ENCODE data around the gene CFAP65.

The CFAP65 gene

DNA sequence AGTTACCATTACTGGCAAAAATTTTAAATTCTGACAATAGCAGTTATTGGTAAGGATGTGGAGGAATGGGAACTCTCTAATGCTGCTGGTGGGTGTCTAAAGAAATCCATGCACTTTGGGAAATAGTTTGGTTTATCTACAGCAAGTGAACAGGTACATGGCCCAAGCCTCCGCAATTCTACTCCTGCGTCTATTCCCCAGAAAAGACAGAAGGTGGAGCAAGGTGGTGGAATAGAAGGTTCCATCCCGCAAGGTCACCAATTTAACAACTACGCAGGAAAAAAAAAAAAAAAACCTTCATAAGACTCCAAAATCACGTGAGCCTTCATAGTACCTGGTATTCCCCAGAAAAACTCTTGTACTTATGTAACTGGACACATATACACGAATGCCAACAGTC lies 6.5 kb downstream of the CFAP65 start:
- no peak for DNase-seq (ENCODE audit: low read depth in 3 of 3, low spot score in 1 of 3)

DNA sequence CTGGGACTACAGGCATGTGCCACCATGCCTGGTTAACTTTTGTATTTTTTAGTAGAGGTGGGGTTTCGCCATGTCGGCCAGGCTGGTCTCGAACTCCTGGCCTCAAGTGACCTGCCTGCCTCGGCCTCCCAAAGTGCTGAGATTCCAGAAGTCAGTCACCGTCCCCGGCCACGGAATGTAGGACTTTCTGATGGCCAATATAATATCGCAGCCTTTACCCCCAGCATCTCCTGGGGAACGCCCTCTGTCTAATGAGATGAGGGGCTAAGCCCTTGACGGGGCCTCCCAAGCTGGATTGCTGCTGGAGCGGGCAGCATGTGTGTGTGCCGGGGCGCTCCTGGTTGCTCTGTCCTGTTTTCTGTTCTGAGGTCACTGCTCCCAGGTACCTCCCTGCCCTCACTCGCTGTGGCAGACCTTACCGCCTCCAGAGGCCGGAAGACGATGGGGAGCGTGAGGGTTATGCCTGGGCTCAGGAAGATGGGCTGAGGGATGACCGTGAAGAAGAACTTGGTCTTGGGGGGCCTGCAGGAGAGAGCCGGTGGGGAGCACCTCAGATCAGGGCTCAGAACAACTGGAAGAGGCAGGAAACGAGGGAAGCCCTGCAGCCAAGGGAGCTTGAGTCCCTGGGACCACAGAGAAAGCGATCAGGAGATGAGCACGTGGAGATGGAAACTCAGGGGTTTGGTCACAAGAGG lies 9.1 kb downstream of the CFAP65 start:
- no peak for DNase-seq (ENCODE audit: low read depth in 3 of 3, low spot score in 1 of 3)

DNA sequence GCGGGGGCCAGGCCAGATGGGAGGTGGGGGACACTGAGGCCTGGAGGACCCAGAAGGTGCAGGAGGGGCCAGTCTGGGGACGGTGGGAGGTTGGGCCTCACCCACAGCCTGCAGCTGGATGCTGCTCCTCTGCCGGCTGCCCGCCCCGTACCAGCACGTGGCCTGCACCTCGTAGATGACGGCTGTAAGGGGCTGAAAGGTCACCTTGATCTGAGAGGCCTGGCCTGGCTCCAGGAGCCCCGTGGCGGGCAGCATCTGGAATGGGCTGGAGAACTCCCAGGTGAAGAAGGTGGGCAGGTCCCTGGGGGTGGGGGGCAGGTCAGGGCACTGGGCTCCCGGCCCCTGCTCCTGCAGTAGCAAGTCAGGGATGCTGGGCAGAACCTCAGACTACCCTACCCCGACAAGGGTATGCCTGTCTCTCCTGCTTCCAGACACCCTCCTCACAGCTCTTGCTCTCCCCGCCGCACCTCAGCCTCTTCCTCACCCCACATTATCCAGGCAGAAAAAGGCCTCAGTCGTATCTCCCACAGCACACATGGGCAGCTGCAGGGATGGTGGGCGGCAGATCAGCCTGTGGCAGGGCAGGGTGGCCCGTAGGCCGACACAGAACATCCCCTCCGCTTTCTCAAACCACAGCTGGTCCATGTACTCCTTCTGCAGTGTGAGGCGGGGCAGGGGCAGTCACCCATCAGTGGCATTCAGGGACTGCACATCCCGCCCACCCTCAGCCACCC lies 10.1 kb downstream of the CFAP65 start:
- no peak for DNase-seq (ENCODE audit: low read depth in 3 of 3, low spot score in 1 of 3)

DNA sequence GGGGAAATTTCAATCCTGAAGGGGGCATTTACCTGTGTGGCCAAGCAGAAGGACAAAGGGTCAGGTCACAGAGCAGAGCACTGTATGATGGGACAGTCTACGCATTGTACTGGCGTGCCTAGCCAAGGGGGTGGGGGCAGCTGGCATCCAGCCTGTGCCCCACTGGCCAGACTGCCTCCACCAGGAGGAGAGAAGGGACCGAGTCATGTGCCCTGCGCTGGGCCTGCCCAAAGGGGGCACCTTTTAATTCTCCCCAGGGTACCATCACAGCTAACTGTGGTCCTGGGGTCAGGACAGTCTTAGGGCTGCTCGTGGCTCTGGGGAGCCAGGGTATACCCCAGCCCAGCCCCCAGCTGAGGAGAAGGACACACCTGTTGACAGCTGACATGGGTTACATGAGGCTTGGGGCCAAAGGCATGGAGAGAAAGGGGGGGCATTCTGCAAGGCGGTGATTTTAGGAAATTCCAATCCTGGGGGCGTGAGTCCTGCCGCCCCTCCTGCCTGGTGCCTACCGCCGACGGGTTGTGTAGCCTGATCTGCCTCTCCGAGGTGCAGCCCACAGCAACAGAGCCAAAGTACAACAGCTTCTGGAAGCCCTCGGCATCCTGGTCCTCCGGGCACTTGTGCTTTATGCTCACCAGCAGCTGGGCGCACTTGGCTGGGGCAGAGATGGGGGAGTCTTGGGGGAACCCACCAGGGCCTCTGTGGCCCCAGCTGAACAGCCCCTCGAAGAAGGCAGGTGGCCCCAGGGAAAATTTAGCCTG lies 11.0 kb downstream of the CFAP65 start:
- DNase-seq (ENCODE audit: low read depth in 3 of 3, low spot score in 1 of 3), result no peak

DNA sequence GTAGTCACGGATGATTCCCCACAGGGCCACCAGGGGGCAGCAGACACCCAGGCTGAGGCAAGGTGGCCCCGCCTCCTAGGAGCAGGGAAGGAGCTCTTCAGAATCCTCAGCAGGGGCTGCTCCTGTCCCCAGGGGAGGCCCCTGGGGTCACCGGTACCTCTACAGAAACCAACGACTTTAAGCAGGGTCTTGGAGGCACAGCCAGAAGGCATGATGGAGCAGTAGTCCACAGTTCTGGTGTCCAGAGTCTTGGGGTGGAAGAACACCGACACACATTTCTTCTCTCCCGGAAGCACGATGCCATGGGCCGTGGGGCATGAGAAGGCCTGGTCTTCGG lies 11.5 kb downstream of the CFAP65 start:
- DNase-seq (ENCODE audit: low read depth in 3 of 3, low spot score in 1 of 3), result peak; percentile 32 to 68 (median 43)

DNA sequence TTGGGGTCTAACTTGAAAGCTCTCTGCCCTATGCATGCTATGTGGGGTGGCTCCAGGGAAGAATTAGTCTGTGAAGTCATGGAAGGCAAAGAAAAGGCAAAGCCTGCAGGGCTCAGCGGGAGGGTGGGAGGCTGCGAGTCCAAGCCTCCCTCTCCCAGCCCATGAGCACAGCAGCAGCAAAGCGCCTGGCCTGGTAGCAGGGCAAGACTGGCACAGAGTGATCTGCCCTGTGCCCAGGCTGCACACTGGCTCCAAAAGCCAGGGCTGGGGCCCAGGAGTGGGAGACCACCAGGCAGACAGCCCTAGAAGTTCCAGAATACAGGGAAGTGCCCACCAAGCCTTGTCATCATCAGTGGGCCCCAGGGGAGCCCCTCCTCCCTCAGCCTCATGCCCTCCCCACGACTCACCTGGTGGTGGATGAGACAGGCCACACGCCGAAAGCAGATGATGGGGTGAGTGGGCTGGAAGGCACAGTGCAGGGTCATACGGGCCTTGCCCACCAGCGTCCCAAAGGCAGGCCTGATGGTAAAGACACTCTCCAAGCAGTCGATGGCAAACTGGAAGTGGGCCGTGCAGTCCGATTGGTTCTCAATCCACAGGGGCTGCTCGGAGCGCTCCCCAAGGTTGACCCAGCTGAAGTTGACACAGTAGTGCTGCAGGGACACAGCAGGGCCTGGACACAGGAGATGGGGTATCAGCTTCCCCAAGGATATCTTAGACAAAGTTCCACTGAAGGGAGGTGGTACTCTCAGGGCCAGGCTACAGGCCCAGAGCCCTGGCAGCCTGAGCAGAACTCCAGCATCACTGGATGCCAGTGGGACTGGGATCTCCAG lies 12.1 kb downstream of the CFAP65 start:
- no peak for DNase-seq (ENCODE audit: low read depth in 3 of 3, low spot score in 1 of 3)

DNA sequence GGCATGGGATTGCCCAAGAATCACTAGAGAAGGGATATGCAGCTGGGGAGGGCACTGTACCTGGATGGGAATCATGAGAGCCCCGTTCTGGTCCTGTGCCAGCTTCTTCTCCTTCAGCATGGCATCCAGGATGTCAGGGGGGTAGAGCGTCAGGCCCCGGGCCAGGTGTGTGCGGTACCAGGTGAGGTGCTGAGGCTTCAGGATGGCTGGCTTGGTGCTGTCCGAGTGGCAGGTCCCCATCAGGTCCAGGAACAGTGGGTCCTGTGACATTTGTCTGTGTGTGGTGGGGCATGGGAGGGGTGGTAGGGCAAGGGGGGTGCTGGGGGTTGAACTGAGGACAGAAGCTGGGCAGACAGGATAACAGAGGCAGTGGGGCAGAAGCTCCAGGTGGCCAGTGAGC lies 13.2 kb downstream of the CFAP65 start:
- no peak for DNase-seq (ENCODE audit: low read depth in 3 of 3, low spot score in 1 of 3)

DNA sequence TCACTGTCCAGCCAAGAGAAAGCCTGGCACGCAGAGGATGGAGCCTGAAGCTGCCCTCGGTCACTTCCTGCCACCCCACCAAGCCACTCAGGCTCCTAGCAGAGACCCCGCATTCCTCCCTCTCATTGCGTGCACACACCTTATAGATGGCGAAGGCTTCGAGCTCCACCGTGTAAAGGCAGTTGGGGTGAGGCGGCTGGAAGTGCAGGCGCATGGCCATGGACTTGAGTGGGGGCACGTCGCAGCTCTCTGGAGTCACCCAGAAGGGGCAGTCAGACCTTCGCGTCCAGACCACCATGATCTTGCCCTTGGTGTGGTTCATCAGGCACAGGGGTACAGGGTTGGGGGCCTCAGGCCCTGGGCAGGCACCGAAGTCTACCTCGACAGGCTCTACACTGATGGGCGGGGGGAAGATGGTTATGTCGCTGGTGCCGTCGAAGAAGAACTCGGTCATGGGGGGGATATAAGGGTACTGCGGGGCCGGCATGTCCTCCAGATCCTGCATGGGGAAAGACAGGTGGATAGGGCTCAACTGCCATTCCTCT lies 13.7 kb downstream of the CFAP65 start:
- no peak for DNase-seq (ENCODE audit: low read depth in 3 of 3, low spot score in 1 of 3)

DNA sequence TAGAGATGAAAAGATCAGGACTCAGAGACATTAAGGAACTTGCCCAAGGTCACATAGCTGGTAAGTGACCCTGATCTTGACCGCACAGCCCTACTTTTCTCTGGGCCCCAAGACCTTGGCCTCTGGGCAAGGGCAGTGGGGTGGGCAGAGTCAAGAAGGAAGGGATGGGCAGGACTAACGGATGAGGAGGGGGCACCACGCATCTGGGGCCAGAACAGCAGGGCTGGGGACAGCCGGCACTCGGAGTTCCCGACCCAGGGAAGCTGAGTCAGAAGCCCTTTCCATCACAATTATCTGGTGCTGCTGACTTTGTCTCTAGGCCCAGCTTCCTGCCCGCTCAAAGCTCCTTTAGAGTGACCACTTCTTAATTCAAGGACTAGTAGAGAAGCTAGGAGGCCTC lies 14.4 kb downstream of the CFAP65 start:
- no peak for DNase-seq (ENCODE audit: low read depth in 3 of 3, low spot score in 1 of 3)

DNA sequence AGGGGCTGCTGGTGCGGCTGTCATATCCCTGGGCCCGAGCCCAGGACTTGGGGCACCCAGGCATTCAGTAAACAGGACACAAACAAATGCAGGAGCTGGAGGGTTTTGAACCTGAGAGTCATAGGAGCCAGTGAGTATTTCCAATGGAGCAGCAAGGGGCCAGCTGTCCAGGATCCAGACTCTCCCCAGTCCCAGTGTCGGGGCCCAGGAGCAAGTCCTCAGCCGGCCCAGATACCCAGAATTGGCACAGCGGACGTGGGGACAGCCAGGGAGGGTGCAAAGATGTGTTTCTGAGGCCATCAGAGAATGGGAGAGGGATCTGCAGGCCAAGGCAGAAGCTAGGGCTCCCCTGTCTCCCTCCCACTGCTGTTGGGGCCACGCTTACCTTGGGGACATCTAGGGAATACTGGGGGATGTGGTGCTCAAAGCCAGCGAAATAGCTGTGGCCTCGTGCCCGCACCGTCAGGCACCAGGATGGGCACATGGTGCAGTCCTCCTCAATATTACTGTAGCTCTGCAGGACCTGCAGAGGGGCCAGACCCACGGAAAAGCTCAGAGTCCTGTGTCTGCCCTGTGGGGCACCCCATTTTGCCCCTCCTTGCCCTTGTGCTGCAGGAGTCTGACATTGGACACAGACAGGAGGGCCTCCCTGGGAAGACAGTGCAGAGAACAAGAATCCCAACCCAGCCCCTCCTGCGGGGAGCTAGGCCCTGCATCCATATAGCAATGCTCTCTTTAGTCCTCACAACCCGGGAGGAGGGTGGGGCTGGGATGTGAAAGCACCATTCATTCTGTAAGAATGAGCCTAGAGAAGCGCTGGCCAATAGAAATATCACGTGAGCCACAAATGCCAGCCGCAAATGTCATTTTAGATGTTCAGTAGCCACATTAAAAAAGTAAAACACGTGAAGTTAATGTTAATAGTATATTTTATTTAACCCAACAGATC lies 15.4 kb downstream of the CFAP65 start:
- no peak for DNase-seq (ENCODE audit: low read depth in 3 of 3, low spot score in 1 of 3)

DNA sequence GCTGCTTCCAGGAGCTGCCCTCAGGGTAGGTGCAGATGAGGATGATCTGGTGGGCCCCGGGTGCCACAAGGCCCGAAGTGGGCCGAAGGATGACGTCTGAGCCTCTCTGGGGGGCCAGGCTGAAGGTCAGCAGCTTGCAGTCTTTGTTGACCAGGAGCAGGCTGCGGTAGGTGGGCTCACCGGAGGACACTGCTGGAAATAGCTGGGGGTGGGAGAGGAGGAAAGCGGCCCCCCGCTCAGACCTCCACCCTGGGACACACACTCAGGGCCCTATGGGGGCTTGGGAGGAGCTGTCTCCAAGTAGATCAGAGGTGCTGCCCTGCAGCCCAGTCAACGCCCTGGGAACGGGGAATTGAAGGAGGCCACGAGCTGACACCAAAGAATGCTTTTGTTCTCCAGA lies 17.3 kb downstream of the CFAP65 start:
- no peak for DNase-seq (ENCODE audit: low read depth in 3 of 3, low spot score in 1 of 3)

DNA sequence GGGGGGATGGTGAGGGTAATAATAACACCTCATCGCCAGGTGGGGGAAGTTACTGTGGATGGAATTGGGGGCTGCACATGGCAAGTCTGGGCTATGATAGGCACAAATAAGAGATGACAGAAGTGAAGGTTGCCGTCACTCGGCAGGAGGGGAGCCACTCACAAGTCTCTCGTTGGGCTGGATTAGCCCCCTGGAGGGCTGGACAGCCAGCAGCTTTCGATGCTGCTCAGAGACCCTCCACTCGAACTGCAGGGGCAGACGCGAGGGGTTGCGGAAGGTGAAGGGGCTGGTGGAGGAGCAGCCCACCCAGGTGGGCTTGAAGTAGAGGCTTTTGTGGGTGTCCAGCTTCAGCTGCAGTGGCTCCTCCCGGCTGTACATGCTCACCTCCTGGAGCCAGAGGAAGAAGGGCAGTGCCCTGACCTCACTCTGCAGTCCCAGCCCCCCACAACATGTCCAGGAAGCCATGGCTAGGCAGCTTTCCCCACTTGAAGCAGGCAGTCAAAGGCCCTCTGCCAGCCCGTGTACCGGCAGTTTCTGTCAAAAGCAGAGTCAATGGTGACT lies 18.2 kb downstream of the CFAP65 start:
- DNase-seq (ENCODE audit: low read depth in 3 of 3, low spot score in 1 of 3), result no peak

DNA sequence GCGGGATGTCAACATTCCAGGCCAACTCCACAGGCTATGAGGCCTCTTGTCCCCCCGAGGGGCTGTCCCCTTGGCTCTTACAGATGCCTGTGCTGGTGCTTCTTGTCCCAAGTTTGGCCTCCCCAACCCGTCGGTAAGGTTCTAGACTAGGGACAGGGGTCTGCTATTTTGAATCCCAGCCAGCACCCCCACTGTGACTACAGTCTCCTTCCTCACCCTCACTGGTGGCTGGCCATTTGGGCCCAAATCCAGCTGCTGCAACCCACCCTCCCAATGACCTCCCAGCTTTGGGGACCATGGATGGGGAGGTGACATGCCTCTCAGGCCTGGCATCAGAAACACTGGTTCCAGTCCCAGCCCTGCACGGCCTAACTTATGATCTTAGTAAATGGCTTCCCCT lies 18.7 kb downstream of the CFAP65 start:
- no peak for DNase-seq (ENCODE audit: low read depth in 3 of 3, low spot score in 1 of 3)

DNA sequence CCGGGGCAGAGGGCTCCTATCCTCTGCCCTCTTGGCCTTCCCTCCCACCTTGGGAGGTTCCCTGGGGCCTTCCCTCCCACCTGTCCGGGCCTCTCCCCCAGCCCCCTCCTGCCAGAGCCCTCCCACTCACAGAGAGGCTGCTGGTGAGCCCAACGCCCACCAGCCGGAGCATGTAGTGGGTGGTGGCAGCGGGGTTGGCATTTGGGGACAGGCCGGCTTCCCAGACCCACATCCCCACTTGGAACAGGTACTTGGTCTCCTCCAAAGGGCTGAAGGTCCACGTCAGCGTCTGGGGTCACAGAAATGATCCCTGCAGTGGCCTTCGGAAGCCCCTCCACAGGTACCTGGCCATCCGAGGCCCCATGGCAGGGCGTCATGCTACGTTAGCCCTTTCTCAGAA lies 19.3 kb downstream of the CFAP65 start:
- DNase-seq (ENCODE audit: low read depth in 3 of 3, low spot score in 1 of 3), result no peak

DNA sequence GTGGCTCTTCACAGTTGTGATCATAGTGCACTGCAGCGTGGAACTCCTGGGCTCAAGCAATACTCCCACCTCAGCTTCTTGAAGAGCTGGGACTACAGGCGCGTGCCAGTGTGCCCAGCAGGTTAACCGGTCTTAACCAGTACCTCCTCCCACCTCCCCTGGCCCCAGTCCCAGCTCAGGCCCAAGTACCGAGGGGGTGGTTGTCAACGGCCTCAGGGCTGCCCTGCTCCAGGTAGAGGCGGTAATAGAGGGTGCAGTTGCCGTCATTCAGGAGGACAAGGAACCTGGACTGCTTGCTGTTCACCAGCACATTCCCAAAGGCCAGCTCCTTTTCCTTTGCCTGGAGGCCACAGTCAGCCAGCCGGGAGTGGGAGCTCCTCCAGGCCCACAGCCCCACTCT lies 19.7 kb downstream of the CFAP65 start:
- DNase-seq (ENCODE audit: low read depth in 3 of 3, low spot score in 1 of 3), result no peak

DNA sequence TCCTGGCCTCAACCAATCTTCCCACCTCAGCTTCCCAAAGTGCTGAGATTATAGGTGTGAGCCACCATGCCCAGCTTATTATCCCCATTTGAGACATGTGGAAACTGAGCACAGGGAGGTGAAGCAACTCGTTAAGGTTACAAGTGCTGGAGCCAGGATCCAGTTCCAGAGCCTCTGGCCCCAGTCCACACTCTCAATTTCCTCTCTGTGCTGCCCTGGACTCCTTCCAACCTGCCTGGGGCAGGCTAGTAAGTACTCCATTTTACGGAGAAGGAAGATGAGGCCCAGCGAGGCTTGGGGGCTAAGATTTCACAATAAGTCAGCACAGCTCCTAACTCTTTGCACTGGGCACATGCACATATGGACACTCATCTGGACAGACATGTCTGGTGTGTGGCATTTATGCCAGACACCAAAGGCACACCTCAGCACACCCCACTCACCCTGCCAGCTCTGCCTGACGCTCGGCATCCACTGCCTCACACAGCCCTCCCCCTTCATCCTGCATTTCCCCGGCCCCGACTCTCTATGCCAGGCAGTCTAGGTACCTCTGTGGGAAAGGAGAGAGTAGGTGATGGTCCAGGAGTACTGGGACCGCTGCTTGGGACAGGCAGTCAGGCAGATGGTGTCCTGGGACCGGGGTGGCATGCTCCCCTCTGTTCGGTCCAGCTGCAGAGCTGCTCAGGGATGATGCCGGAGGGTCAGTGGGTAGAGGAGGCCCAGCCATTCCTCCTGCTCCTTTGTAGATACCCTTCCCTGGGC lies 20.5 kb downstream of the CFAP65 start:
- no peak for DNase-seq (ENCODE audit: low read depth in 3 of 3, low spot score in 1 of 3)

DNA sequence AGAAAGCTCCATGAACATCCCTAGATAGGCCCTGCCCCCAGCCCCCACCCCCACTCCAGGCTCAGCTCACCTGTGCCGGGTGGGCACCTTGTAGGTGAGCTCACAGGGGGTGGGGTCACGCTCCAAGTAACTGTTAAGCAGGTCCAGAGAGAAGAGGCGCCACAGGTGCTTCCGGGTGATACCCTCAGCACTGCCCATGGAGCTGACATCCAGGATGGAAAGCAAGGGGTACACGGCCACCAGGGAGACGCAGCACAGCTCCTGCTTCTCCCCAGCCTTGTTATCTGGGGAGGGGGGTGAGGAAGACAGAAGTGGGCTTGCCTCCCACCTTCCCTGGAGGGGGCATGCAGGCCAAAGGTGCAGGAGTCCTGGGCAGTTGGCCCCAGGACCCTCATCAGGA lies 21.9 kb downstream of the CFAP65 start:
- DNase-seq (ENCODE audit: low read depth in 3 of 3, low spot score in 1 of 3), result no peak

DNA sequence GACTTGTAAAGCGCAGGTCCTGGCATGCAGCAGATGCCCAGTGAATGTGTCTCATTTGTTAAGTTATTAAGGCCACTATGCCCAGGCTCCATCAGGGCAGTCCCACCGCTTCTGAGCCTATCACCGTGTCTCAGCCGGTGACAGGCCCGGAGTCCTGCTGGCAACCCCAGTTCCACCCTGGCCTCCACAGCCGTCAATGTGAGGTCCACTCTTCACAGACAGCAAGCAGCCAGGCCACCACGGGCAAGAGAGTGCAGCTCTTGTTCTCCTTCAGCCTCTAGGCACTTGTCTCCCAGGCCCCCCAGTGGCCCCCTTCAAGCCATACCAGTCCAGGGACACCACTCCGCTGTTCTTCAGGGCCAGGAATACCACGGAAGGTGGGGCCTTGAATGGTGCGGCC lies 22.6 kb downstream of the CFAP65 start:
- DNase-seq (ENCODE audit: low read depth in 3 of 3, low spot score in 1 of 3), result no peak

DNA sequence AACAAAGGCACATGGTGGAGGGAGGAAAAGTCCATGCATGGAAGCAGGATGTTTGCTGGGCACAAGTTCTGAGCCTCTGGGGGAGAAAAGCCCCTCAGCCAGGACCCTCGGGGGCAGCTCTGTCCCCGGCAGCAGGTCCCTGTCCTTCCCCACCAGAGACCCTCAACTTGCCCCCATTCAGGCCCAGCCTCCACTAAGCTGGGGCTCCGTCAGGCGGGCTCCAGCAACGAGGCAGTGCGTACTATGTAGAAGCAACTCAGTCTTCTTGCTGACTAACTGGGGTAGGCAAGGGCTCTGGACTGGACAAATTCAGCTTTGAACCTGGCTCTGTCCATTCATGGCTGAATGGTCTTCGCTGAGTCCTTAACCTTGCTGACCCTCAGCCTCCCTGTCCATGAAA lies 23.0 kb downstream of the CFAP65 start:
- DNase-seq (ENCODE audit: low read depth in 3 of 3, low spot score in 1 of 3), result no peak
